GM21576 (cell line): Measurements from ENCODE around the gene RPIA.

Experiments
- ATAC-seq: cut with Tn5 transposase; IDR thresholded peaks from one replicate; pipeline ENCODE4 v1.9.1; 2021; ENCODE audit warnings: mild to moderate bottlenecking, moderate library complexity; ENCODE audit not compliant: unreplicated experiment

The RPIA gene

DNA sequence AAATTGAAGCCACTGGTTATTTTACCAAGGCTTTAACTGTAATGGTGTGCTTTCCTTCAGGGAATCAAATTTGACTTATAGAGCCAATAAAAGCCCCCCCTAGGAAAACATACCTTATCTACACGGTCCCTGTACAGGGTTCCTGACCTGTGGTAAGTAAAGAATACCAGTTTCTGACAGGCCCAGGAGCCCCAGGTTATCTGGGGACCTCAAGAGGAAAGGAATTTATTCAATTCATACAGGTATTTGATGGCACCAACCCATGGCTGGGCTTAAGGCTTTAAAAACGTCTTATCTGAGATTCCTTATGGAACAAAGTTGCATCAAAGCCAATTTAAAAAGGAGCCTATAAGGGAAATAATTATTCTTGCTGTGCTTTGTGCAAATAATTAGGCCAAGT, 7.0 kb upstream of the RPIA start:
- no peak for ATAC-seq

GRCh38 chr2:88686320-88686719, 5.2 kb upstream of the RPIA start:
- ATAC-seq: no peak

GRCh38 chr2:88687384-88687783, 4.1 kb upstream of the RPIA start:
- ATAC-seq: no peak

GRCh38 chr2:88690591-88691338, 708 bp upstream of the RPIA start:
- no peak for ATAC-seq

GRCh38 chr2:88692187-88692586, 714 bp downstream of the RPIA start:
- ATAC-seq: no peak

- no peak for ATAC-seq
Observed at GRCh38 chr2:88693911-88694414, 2.5 kb downstream of the RPIA start.

GRCh38 chr2:88696611-88697010, 5.1 kb downstream of the RPIA start:
- ATAC-seq: no peak

DNA sequence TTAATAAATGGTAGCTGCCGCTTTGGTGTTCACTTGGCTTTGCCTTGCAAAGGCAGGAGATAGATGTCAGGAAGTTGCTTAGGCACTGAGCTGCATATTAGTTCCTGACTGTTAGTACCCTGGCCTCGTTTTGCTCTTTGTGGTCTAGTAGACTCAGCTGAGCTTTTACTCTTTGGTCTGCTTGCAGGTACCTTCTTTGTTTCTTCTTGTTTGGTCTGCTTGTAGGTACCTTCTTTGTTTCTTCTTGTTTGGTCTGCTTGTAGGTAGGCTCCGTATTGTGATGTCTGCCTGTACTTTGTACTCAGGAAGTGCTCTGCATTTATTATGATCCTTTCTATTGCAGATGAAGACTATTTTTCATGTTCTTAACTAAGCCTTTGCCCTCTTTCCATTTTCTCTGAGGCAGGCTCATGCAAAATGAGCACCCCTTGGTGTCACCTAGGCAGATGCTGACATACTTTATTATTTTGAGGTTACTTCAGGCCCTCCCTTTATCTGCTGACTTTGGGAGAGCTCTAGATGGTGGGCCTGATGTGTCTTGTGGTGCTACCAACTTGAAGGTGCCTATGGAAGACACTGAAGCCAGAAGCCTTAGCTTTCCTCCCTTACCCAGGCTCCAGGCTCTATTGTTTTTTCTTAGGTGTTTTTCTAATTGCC, 6.0 kb downstream of the RPIA start:
- no peak for ATAC-seq

DNA sequence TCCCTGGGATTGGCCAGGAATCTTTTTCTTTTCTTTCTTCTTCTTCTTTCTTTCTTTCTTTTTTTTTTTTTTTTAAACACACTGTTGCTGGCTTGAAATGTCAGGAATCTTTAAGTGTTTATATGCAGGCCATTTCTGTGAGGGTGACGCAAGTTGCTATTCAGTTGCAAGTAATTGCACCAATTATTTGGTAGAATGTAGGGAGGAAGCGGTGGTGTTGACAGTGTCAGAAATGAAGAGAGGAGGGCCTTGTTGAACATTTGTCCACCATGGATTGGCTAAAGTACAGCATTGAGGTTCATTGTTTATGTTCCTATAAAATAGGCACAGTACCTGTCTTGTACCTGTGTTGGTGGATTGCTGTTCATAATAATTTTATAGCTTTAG, 6.5 kb downstream of the RPIA start:
- ATAC-seq: no peak

GRCh38 chr2:88698498-88699233, 7.2 kb downstream of the RPIA start:
- no peak for ATAC-seq

DNA sequence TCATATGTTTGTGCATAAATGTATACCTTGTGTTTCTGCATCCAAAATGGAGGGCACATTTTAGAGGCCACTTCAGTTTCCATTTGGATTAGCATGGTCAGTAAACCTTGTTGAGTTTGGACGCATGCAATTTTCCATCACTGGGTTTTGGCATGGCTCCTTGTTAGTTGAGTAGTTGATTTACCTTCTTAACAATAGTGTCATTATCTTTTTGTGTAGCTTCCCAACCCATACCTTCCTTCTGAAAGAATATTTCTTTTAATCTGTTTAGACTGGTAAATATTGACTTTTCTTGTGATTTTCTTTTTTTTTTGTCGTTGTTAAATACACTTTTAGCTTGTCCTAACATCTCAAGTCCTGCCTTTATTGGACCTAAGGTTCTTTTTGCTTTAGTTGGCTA, 15.5 kb downstream of the RPIA start:
- ATAC-seq: no peak

DNA sequence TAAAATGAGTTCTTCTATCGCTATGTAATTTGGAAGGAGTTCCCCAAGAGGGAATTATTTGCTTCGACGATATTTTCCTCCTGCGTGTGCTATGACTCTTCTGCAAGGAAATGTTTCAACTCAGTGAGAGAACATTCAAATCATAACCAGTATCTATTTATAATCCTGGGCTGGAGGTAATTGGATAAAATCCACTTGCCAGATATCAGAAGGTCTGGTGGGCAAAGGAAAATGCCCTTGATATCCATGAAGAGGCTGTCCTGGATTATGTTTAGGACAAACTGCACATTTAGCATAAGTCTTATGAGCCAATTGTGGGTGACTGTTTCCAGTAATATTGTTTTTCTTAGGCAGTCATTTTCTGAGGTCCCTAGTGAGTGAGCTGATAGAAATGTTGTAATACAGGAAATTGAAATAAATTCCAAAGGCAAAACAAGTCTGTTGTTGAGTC, 17.7 kb downstream of the RPIA start:
- ATAC-seq: no peak

GRCh38 chr2:88711289-88711688, 19.8 kb downstream of the RPIA start:
- no peak for ATAC-seq

- ATAC-seq: no peak
Observed at GRCh38 chr2:88711897-88712296, 20.4 kb downstream of the RPIA start.

DNA sequence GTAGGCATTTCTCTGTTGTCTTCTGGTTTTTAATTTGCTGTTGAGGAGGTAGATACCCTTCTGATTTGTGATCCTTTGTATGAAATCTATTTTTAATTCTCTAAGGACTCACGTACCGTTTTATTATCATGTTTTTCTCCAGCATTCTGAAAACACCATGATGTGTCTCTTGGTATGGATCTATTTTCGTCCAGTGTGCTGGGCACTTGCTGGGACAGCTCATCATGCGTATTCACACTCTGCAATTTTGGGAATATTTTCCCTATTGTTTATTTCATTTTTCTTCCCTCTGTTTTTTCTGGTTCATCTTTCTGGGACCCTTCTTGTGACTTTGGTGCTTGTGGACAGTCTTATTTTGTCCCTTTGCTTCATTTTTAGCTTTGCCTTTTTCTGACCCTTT, 21.9 kb downstream of the RPIA start:
- no peak for ATAC-seq

DNA sequence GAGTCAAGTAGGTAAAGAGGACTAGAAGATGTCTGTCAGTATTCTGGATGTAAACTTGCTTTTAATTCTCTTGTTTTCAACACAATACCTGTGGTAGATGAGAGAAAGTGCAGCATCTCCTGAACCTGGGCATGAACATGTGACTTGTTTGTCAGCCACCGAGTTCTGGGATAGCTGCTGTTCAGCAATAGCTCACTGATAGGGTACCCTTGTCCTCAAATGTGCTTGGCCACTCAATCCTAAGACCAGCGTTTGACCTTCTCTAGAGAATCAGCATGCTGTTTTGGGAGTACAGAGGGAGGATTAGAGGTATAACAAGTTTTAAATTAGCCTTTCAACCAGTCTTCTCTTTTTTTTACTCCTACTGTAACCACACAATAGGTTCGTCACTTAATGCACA, 23.2 kb downstream of the RPIA start:
- no peak for ATAC-seq

DNA sequence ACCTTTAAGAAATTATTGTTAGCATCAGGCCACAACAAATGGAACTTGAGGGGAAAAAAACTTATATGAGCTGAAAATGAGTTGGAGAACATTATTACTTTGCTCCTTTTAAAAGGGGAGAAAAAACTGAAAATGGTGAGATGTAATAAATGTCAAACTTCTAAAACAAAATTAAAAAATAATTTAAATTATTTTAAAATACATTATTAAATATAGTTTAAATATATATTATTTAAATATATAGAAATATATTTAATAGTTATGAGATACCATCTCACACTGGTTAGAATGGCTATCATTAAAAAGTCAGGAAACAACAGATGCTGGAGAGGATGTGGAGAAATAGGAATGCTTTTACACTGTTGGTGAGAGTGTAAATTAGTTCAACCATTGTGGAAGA, 28.9 kb downstream of the RPIA start:
- ATAC-seq: no peak

DNA sequence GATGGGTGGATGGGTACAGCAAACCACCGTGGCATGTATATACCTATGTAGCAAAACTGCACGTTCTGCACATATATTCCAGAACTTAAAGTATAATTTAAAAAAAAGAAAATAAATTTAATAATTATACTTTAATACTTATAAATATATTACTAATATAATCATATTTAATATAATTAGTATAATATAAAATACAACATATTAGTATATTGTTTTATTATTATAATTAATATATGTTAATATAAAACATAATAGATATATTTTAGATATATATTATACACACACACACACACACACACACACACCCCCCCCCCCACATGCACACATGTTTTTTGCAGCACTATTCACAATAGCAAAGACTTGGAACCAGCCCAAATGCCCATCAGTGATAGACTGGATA, 29.8 kb downstream of the RPIA start:
- no peak for ATAC-seq

DNA sequence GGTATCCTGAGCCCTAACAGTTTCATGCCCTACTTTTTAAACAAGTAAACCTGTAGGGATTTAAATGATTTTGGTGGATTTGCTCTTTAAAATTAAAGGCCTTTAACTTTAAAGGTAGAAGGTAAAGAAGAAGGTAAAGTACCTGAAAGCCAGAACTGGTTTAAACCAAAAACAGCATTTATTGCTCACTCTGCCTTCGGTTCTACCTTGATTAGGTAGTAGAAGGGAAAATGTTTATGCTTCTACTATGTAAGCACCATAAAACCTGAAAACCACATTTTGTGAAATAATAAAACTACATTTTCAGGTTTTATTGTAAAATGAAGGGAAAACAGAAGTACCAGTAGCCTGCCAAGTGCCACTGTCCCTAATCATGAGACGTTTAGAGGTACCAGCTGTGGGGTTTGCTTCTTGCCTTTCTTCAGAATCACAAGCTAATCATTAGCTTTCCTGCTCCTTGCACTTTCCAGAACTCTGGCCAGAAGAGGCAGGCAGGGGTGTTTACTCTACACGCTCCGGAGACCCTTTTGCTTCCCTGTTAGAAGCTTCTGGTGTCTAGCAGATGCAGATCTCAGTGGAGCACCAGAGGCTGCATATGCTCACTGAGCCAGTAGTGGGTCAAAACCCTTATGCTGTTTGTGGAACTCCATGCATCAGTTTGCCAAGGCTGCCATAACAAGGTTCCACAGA, 33.3 kb downstream of the RPIA start:
- ATAC-seq: no peak

DNA sequence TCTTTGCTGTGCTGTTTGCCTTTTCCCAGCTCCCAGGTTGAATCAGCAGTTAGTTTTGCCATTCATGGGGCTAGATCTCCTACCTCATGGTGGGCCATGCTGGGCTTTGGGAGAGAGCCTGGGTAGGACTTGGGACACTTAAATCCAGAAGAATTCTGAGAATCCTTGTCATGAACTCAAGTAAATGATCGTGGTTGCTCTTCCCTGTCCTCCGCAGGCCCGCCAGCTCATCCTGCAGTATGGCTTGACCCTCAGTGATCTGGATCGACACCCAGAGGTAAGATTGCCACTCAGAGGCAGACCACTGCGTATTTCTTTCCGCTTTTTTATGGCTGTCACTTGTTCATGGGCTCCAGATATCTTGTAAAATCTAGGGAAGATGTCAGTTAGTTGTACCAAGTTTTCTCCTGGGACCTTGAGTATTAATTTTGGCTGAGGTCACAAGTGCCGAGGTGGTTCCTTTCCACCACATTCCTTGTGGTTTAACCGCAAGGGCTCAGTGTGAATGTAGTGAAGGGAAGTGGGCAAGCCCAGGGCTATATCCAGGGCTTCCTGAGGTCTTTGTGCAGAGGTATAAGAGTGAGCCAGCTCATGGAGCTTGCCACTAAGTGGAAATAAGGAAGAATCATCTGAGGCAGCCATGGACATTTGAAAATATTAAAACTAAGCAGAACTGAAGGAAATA, 37.7 kb downstream of the RPIA start:
- no peak for ATAC-seq
